ENCODE measurements around the gene SLC27A3. TPM values are rescaled to one million over a fixed set of nuclear protein-coding genes. Genes with fewer than 3 reads are reported as not detected.

The SLC27A3 gene
- total RNA-seq, 4 donors from 2014 or later: 7.6 to 15.0 (median 11.2) TPM

- H3K4me3 ChIP-seq: no peak overlapping the region
- H3K9me3 ChIP-seq: no peaks in the 10 kb centered on the region
- no peak for DNase-seq
- 64 to 65% methylated on average over 6 of the region's 6 CpGs for WGBS, 2 donors
- peaks cover 0 to 36% (median 3%) of the 10 kb centered on the region in 3 donors for H3K4me1 ChIP-seq
- intact Hi-C loops (cut with DNase I): no loop called here
- peaks cover 21 to 98% (median 29%) of the 10 kb centered on the region in 3 donors for H3K36me3 ChIP-seq
- TF ChIP-seq POLR2A (IDR thresholded peaks at IDR 0.05) (no peak), CTCF (IDR thresholded peaks at IDR 0.05) (no peak)
- no peaks in the 10 kb centered on the region for H3K27me3 ChIP-seq
- H3K27ac ChIP-seq: peak overlapping the region in 3 of 4 donors; percentile 17 to 64 (median 63)
Measured at GRCh38 chr1:153750026-153750995, 24.9 kb upstream of the SLC27A3 start.

GRCh38 chr1:153752072-153752471, 23.1 kb upstream of the SLC27A3 start:
- DNase-seq: no peak

GRCh38 chr1:153752571-153753195, 22.5 kb upstream of the SLC27A3 start:
- intact Hi-C loops (cut with DNase I): no loop called here
- H3K4me1 ChIP-seq: peaks cover 0 to 29% (median 3%) of the 10 kb centered on the region in 3 donors
- 80 to 84% methylated on average over 8 of the region's 8 CpGs for WGBS, 2 donors
- H3K4me3 ChIP-seq: no peak overlapping the region
- H3K9me3 ChIP-seq: no peaks in the 10 kb centered on the region
- peak overlapping the region in 3 of 4 donors; percentile 15 to 69 (median 63) for H3K27ac ChIP-seq
- no peak for DNase-seq
- TF ChIP-seq POLR2A (IDR thresholded peaks at IDR 0.05) (no peak), CTCF (IDR thresholded peaks at IDR 0.05) (no peak)
- no peaks in the 10 kb centered on the region for H3K27me3 ChIP-seq
- peaks cover 21 to 98% (median 39%) of the 10 kb centered on the region in 3 donors for H3K36me3 ChIP-seq

More at GRCh38 chr1:153752072-153752471, 23.1 kb upstream of the SLC27A3 start:
- WGBS, 2 donors: 71 to 89% methylated on average over 2 of the region's 2 CpGs
- Histone ChIP-seq H3K4me1 (peaks cover 0 to 29% (median 3%) of the 10 kb centered on the region in 3 donors), H3K27me3 (no peaks in the 10 kb centered on the region), H3K36me3 (peaks cover 21 to 98% (median 37%) of the 10 kb centered on the region in 3 donors), H3K27ac (peak overlapping the region in 3 of 4 donors; percentile 15 to 69 (median 63)), H3K4me3 (no peak overlapping the region), H3K9me3 (no peaks in the 10 kb centered on the region)
- TF ChIP-seq CTCF (IDR thresholded peaks at IDR 0.05) (no peak), POLR2A (IDR thresholded peaks at IDR 0.05) (no peak)
- intact Hi-C loops (cut with DNase I): no loop called here

GRCh38 chr1:153754266-153754665, 20.9 kb upstream of the SLC27A3 start:
- 91 to 95% methylated on average over 2 of the region's 2 CpGs for WGBS, 2 donors
- intact Hi-C loops (cut with DNase I): no loop called here
- peaks cover 21 to 98% (median 54%) of the 10 kb centered on the region in 3 donors for H3K36me3 ChIP-seq

More at GRCh38 chr1:153754266-153754665, 20.9 kb upstream of the SLC27A3 start:
- no peak for DNase-seq
- H3K4me3 ChIP-seq: no peak overlapping the region
- TF ChIP-seq CTCF (IDR thresholded peaks at IDR 0.05) (no peak), POLR2A (IDR thresholded peaks at IDR 0.05) (no peak)
- no peaks in the 10 kb centered on the region for H3K9me3 ChIP-seq
- H3K27ac ChIP-seq: no peak overlapping the region
- H3K4me1 ChIP-seq: peaks cover 0 to 25% (median 1%) of the 10 kb centered on the region in 3 donors
- H3K27me3 ChIP-seq: no peaks in the 10 kb centered on the region

All from esophagus squamous epithelium (tissue), 5 donors.